ENCODE measurements around the gene PLG.

GRCh38 chr6:160791459-160791858 is 89.4 kb downstream of the PLG start:
- TF ChIP-seq, protein P1, sequence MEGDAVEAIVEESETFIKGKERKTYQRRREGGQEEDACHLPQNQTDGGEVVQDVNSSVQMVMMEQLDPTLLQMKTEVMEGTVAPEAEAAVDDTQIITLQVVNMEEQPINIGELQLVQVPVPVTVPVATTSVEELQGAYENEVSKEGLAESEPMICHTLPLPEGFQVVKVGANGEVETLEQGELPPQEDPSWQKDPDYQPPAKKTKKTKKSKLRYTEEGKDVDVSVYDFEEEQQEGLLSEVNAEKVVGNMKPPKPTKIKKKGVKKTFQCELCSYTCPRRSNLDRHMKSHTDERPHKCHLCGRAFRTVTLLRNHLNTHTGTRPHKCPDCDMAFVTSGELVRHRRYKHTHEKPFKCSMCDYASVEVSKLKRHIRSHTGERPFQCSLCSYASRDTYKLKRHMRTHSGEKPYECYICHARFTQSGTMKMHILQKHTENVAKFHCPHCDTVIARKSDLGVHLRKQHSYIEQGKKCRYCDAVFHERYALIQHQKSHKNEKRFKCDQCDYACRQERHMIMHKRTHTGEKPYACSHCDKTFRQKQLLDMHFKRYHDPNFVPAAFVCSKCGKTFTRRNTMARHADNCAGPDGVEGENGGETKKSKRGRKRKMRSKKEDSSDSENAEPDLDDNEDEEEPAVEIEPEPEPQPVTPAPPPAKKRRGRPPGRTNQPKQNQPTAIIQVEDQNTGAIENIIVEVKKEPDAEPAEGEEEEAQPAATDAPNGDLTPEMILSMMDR (IDR thresholded peaks at IDR 0.05): no peak
- TF ChIP-seq POLR2A (IDR thresholded peaks at IDR 0.05): no peak
